Ascending aorta (tissue), 2 donors: ENCODE results near the gene MORN5. TPM values are rescaled to one million over a fixed set of nuclear protein-coding genes. Genes with fewer than 3 reads are reported as not detected.
"Not testable (repeated sequence)": the region's sequence is repeated elsewhere in the genome, so short reads cannot be mapped to it uniquely, and the experiment has no call there.

ENCODE experiments used
- DNase-seq, 2 donors: peaks; one replicate each; pipeline ENCODE4 v3.0.0-alpha.2; 2019; ENCODE audit warnings: low spot score in 2 of 2
- H3K27ac ChIP-seq, 2 donors: fragments of 200-600 bp; sonication (generic); one replicate each; pipeline ENCODE4 v1.5.1; 2016 to 2017; ENCODE audit warnings: mild to moderate bottlenecking in 1 of 2
- H3K27me3 ChIP-seq: fragments of 200-600 bp; sonication (generic); one replicate; pipeline ENCODE4 v1.5.1; 2017
- H3K36me3 ChIP-seq, 2 donors: fragments of 200-600 bp; sonication (generic); one replicate each; pipeline ENCODE4 v1.5.1; 2016
- H3K4me1 ChIP-seq, 2 donors: fragments of 200-600 bp; sonication (generic); one replicate each; pipeline ENCODE4 v1.5.1; 2016 to 2017; ENCODE audit warnings: mild to moderate bottlenecking in 1 of 2
- H3K4me3 ChIP-seq, 2 donors: fragments of 200-600 bp; sonication (generic); one replicate each; pipeline ENCODE4 v1.5.1; 2016 to 2017; ENCODE audit warnings: mild to moderate bottlenecking in 1 of 2
- H3K9me3 ChIP-seq, 2 donors: fragments of 200-600 bp; sonication (generic); one replicate each; pipeline ENCODE4 v1.5.1; 2016
- intact Hi-C: fragments of 100-400 bp; cut with DNase I; formaldehyde crosslinking; loops from one replicate; pipeline ENCODE4 v1.15.1; 2023
- total RNA-seq: library from RNA; depleted of rRNA; stranded (reverse); fragments of >200 nt; gene quantifications from one replicate; pipeline ENCODE4 v1.1.0, GENCODE V29; 2016
- TF ChIP-seq, protein P1 (sequence below), 3 experiments: fragments of 200-600 bp in 2 of 3; fragments of 450-650 bp in 1 of 3; sonication (generic) in 2 of 3; IDR thresholded peaks; one replicate each; pipeline ENCODE4 v1.5.1; 2016 to 2019; ENCODE audit warnings: antibody characterized with exemption in 3 of 3, mild to moderate bottlenecking in 1 of 3, moderate library complexity in 1 of 3

The MORN5 gene
- total RNA-seq, 1 donor from 2014 or later, result not detected

DNA sequence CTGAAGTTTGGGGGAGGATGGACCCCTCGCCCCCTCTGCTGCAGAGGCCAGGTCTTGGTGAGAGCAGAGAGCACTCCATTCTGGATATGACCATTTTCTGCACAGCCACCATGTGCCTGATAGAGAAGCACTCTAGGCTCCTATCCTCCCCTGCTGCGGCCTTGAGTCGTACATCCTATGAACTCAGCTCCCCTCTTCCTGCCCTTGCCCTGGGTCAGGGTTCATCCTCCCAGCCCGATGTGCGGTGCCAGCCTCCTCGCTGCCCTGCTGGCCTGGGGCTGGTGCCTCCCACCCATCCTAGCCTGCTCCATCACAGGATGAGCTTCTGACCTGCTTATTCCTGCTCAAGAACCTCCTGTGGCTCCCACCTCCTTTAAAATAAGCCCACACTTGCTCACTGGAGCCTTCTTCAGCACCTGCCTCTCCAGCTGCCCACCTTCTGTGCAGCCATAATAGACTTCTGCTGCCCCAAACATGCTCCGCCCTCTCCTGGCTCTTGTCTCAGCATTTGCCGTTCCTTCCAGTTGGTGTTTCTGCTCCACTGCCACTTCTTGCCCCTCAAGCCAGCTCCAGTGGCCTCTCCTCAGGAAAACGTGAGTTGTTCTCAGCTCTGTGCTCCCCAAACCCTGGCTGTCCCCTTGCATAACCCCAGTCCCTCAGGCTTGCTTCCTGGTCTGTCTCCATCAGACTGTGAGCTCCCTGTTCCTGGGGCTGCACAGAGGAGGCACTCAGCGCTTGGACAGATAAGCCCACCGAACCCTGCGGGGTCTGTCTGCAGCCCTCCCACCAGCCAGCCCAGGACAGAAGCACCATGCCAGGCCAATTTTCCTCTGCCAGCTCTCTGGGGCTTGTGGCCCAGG lies 44.3 kb upstream of the MORN5 start:
- no peaks in the 10 kb centered on the region for H3K36me3 ChIP-seq
- TF ChIP-seq, protein P1, sequence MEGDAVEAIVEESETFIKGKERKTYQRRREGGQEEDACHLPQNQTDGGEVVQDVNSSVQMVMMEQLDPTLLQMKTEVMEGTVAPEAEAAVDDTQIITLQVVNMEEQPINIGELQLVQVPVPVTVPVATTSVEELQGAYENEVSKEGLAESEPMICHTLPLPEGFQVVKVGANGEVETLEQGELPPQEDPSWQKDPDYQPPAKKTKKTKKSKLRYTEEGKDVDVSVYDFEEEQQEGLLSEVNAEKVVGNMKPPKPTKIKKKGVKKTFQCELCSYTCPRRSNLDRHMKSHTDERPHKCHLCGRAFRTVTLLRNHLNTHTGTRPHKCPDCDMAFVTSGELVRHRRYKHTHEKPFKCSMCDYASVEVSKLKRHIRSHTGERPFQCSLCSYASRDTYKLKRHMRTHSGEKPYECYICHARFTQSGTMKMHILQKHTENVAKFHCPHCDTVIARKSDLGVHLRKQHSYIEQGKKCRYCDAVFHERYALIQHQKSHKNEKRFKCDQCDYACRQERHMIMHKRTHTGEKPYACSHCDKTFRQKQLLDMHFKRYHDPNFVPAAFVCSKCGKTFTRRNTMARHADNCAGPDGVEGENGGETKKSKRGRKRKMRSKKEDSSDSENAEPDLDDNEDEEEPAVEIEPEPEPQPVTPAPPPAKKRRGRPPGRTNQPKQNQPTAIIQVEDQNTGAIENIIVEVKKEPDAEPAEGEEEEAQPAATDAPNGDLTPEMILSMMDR (IDR thresholded peaks at IDR 0.05), result no peak

DNA sequence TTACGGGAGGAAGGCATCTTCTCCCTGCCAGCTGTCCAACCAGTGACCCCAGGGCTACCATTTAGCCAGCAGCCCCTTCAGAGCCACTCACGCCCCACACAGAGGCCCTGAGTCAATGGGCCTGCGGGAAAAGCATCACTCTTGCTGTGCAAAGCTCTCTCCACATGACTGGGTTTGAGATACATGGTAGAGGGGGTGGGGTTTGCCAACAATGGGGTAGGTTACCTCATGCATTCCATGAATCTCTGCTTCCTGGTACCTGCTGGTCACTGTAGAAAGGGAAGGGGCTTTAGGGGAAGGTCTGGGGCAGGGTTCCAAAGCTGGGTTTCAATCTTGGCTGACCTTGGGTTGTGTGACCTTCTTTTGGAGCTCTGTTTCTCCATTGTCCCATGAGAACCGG lies 43.7 kb upstream of the MORN5 start:
- TF ChIP-seq, protein P1 (IDR thresholded peaks at IDR 0.05), result no peak
- no peaks in the 10 kb centered on the region for H3K36me3 ChIP-seq
- no peak overlapping the region for H3K4me3 ChIP-seq
- H3K4me1 ChIP-seq, result no peaks in the 10 kb centered on the region
- intact Hi-C loops, result no loop called here
- no peak for DNase-seq
- H3K9me3 ChIP-seq, result no peaks in the 10 kb centered on the region
- no peaks in the 10 kb centered on the region for H3K27me3 ChIP-seq
- no peak overlapping the region for H3K27ac ChIP-seq

More for the DNA sequence above, 44.3 kb upstream of the MORN5 start:
- H3K9me3 ChIP-seq, result no peaks in the 10 kb centered on the region
- H3K4me3 ChIP-seq, result no peak overlapping the region
- H3K27ac ChIP-seq, result no peak overlapping the region
- no peaks in the 10 kb centered on the region for H3K4me1 ChIP-seq
- no peaks in the 10 kb centered on the region for H3K27me3 ChIP-seq
- intact Hi-C loops, result no loop called here
- DNase-seq, result no peak

DNA sequence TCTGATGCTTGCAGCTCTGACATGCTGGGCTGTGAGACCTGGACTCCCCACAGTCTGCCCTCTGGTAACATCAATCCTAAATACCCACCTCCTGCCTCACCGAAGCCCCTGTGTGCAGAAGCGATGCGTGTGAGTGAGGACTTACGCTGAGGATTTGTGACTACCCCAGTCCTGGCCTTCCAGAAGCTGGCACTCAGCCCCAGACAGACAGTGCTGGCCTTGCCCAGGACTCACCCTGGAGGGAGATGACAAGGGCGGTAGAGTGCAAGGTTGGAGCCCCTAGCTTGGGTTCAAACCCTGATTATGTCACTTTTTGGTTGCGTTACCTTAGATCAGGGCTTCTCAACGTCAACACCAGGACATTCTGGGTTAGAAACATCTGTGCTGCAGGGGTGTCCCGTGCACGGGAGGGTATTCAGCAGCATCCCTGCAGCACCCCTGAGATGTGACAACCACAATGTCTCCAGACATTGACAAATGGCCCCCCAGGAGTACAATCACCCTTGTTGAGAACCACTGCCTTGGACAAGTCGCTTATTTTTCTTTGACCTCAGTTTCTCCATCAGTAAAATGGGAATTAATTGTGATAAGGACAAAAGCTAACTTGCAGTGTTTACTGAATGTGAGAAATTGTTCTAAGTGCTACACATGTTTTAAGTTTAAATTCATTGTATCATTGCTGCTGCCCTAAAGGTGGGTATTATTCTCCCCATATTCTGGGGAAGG lies 43.1 kb upstream of the MORN5 start:
- TF ChIP-seq, protein P1 (IDR thresholded peaks at IDR 0.05), result no peak
- no peak for DNase-seq
- H3K27me3 ChIP-seq, result no peaks in the 10 kb centered on the region
- H3K9me3 ChIP-seq, result no peaks in the 10 kb centered on the region
- intact Hi-C loops, result no loop called here
- no peak overlapping the region for H3K27ac ChIP-seq
- H3K36me3 ChIP-seq, result no peaks in the 10 kb centered on the region
- H3K4me1 ChIP-seq, result no peaks in the 10 kb centered on the region
- no peak overlapping the region for H3K4me3 ChIP-seq

DNA sequence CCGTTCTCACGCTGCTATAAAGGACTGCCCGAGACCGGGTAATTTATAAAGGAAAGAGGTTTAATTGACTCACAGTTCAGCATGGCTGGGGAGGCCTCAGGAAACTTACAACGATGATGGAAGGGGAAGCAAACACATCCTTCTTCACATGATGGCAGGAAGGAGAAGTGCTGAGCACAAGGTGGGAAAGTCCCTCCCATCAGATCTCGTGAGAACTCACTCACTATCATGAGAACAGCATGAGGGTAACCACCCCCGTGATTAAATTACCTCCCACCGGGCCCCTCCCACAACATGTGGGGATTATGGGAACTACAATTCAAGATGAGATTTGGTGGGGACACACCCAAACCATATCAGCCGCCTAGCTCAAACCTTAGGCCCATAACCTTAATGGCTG lies 42.5 kb upstream of the MORN5 start:
- intact Hi-C loops, result not testable (repeated sequence)

DNA sequence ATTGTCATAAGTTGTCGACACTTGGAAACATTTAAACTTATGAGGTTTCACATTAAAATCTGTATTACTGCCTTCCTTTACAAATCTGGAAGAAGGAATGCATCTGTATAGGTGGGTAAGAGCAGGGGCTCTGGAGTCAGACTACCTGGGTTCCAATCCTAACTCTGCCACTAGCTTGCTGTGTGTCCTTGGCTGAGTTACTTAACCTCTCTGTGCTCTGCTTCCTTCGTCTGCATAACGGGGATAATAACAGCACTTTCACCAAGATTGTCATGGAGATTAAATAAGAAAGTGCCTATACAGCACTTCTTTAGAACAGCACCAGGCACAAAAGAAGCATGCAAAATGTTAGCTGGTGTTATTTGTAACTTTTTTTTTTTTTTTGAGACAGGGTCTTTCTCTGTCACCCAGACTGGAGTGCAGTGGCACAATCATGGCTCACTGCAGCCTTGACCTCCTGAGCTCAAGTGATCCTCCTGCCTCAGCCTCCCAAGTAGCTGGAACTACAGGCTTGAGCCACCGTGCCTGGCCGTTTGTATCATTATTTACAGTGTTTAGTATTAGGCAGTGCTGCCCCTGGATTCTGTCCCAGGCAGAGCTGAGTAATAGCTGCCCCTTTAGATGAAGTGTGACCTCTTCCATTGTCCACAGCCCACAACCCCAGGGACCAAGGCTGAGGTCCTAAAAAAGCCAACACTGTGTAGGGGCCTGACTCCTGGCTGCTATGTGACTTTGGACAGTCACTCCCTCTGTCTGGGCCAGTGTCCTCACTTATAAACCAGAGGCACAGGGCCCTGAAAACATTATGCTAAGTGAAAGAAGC lies 41.2 kb upstream of the MORN5 start:
- H3K36me3 ChIP-seq, result no peaks in the 10 kb centered on the region
- no peak for DNase-seq
- H3K9me3 ChIP-seq, result no peaks in the 10 kb centered on the region
- intact Hi-C loops, result no loop called here
- no peaks in the 10 kb centered on the region for H3K27me3 ChIP-seq
- no peaks in the 10 kb centered on the region for H3K4me1 ChIP-seq
- no peak overlapping the region for H3K27ac ChIP-seq
- H3K4me3 ChIP-seq, result no peak overlapping the region
- TF ChIP-seq, protein P1 (IDR thresholded peaks at IDR 0.05), result no peak

More for the DNA sequence above, 42.5 kb upstream of the MORN5 start:
- H3K36me3 ChIP-seq, H3K27me3 ChIP-seq, H3K4me3 ChIP-seq, DNase-seq, H3K4me1 ChIP-seq, H3K27ac ChIP-seq, H3K9me3 ChIP-seq: not testable (repeated sequence)
